ENCODE results near the gene WNT3A. TPM values are rescaled to one million over a fixed set of nuclear protein-coding genes. Genes with fewer than 3 reads are reported as not detected.

WNT3A gene
- total and polyA plus RNA-seq, 9 of the 15 experiments (the other 6 are each of a cell fraction or from before 2014, with no cell fraction given): not detected

DNA sequence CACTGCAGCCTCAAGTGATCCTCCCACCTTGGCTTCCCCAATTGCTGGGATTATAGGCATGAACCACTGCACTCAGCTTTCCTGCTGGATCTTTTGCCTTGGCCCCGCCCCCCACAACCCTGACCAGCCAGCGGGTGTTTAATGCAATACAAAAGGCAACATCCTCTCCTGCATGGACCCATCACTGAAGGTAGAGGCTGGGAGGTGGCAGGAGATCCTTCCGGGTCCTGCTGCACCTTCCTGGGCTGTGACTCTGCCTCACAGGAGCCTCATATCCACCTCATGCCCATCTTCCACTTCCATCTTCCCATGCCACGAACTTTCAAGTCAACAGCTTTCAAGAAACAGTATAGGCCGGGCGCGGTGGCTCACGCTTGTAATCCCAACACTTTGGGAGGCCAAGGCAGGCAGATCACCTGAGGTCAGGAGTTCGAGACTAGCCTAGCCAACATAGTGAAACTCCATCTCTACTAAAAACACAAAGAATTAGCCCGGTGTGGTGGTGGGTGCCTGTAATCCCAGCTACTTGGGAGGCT lies 47.4 kb upstream of the WNT3A start (continued):
- TF ChIP-seq, protein P1, sequence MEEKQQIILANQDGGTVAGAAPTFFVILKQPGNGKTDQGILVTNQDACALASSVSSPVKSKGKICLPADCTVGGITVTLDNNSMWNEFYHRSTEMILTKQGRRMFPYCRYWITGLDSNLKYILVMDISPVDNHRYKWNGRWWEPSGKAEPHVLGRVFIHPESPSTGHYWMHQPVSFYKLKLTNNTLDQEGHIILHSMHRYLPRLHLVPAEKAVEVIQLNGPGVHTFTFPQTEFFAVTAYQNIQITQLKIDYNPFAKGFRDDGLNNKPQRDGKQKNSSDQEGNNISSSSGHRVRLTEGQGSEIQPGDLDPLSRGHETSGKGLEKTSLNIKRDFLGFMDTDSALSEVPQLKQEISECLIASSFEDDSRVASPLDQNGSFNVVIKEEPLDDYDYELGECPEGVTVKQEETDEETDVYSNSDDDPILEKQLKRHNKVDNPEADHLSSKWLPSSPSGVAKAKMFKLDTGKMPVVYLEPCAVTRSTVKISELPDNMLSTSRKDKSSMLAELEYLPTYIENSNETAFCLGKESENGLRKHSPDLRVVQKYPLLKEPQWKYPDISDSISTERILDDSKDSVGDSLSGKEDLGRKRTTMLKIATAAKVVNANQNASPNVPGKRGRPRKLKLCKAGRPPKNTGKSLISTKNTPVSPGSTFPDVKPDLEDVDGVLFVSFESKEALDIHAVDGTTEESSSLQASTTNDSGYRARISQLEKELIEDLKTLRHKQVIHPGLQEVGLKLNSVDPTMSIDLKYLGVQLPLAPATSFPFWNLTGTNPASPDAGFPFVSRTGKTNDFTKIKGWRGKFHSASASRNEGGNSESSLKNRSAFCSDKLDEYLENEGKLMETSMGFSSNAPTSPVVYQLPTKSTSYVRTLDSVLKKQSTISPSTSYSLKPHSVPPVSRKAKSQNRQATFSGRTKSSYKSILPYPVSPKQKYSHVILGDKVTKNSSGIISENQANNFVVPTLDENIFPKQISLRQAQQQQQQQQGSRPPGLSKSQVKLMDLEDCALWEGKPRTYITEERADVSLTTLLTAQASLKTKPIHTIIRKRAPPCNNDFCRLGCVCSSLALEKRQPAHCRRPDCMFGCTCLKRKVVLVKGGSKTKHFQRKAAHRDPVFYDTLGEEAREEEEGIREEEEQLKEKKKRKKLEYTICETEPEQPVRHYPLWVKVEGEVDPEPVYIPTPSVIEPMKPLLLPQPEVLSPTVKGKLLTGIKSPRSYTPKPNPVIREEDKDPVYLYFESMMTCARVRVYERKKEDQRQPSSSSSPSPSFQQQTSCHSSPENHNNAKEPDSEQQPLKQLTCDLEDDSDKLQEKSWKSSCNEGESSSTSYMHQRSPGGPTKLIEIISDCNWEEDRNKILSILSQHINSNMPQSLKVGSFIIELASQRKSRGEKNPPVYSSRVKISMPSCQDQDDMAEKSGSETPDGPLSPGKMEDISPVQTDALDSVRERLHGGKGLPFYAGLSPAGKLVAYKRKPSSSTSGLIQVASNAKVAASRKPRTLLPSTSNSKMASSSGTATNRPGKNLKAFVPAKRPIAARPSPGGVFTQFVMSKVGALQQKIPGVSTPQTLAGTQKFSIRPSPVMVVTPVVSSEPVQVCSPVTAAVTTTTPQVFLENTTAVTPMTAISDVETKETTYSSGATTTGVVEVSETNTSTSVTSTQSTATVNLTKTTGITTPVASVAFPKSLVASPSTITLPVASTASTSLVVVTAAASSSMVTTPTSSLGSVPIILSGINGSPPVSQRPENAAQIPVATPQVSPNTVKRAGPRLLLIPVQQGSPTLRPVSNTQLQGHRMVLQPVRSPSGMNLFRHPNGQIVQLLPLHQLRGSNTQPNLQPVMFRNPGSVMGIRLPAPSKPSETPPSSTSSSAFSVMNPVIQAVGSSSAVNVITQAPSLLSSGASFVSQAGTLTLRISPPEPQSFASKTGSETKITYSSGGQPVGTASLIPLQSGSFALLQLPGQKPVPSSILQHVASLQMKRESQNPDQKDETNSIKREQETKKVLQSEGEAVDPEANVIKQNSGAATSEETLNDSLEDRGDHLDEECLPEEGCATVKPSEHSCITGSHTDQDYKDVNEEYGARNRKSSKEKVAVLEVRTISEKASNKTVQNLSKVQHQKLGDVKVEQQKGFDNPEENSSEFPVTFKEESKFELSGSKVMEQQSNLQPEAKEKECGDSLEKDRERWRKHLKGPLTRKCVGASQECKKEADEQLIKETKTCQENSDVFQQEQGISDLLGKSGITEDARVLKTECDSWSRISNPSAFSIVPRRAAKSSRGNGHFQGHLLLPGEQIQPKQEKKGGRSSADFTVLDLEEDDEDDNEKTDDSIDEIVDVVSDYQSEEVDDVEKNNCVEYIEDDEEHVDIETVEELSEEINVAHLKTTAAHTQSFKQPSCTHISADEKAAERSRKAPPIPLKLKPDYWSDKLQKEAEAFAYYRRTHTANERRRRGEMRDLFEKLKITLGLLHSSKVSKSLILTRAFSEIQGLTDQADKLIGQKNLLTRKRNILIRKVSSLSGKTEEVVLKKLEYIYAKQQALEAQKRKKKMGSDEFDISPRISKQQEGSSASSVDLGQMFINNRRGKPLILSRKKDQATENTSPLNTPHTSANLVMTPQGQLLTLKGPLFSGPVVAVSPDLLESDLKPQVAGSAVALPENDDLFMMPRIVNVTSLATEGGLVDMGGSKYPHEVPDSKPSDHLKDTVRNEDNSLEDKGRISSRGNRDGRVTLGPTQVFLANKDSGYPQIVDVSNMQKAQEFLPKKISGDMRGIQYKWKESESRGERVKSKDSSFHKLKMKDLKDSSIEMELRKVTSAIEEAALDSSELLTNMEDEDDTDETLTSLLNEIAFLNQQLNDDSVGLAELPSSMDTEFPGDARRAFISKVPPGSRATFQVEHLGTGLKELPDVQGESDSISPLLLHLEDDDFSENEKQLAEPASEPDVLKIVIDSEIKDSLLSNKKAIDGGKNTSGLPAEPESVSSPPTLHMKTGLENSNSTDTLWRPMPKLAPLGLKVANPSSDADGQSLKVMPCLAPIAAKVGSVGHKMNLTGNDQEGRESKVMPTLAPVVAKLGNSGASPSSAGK (IDR thresholded peaks at IDR 0.05): no peak
- TF ChIP-seq ZNF551 (CRISPR knock-in tag; IDR thresholded peaks at IDR 0.05) (no peak), FOXP1 (CRISPR knock-in tag; IDR thresholded peaks at IDR 0.05) (no peak), PHB2 (IDR thresholded peaks at IDR 0.05; ENCODE audit: low read depth) (no peak), MEF2D (tag; conservative IDR thresholded peaks at IDR 0.05; ENCODE audit: low read depth) (no peak), POLR2AphosphoS5 (IDR thresholded peaks at IDR 0.05; ENCODE audit: control insufficient read depth, insufficient read depth, low read depth, low read length) (no peak), GTF2E2 (tag; IDR thresholded peaks at IDR 0.05) (no peak), ZNF121 (CRISPR knock-in tag; conservative IDR thresholded peaks at IDR 0.05) (no peak), ZFPM2 (CRISPR knock-in tag; IDR thresholded peaks at IDR 0.05) (no peak), NFRKB (IDR thresholded peaks at IDR 0.05; ENCODE audit: low read depth) (no peak), RBM25 (IDR thresholded peaks at IDR 0.05; ENCODE audit: low read depth, low read length, severe bottlenecking) (no peak)
